Measurements from ENCODE around the gene RPAP2. TPM values are rescaled to one million over a fixed set of nuclear protein-coding genes. Genes with fewer than 3 reads are reported as not detected.
A peak's percentile ranks its signal among the peaks of the same experiment; 100 is the strongest.
"Not testable (repeated sequence)": the region's sequence is repeated elsewhere in the genome, so short reads cannot be mapped to it uniquely, and the experiment has no call there.

RPAP2 gene
- total RNA-seq, 1 donor from 2014 or later = 22.5 TPM

DNA sequence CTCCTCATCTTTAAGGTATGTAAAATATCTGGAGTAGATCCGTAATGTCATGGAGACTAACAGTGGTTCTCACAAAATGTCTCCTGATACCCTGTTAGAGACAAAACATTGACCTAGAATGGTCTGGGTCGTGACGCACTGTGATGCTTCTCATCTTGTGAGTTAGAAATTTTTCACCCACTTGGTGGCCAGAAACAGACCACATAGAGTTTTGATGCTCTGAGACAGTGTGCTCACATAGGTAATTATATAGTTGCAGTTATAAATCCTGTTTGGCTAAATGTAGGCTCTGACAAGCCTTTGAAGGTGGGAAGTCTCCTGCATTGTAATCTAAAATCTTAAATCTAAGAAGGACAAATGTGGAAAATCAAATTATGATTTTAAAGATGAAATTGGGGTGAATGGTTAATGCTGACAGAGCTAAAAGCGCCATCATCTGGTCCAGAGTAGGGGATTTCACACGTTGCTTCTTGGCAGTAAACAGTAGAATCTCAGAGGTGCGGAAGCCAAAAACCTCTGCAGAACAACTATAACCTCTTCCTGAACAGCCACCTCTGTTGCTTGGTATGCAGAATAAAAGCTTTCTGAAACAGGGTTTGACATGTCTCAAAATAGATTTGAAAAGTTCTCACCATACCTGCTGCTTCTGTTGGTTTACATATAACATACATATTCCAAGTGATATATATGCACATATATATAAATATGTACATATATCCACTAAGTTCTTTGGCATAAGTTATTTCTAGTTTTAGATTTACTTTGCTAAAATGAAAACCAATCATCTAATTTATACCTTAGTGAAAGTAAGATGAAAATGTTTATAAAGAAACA lies 17.1 kb downstream of the RPAP2 start:
- DNase-seq (ENCODE audit: missing footprints) (no peak), ATAC-seq (no peak)
- intact Hi-C loops (cut with DNase I) = no loop called here

DNA sequence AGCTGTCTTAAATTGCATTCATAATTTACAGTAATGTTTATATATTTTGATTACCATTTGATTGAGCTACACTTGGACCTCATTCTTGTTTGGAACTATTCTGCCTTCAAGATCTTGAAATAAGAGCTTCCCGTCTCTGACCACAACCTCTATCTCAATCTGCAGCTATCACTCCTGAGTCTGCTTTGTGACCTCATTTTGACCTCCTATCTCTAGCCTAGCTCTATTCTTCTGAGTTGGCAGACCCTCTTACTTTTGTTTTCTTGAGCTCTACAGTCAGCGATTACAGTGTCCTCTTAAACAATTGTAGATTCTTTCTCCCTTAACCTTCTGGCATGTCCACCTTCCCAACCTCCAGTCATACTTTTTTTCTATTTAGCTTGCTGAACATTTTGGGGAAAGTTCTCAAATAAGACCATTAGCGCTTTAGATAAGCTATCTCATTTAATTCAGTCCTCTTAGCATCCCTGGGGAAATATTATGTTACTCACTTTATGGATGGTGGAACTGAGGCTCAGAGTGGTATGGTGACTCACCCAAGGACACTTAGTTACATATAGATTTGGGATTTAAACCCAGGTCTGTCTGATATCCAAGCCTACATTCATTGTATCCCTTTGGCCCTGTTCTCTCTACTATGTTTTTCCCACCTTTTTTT lies 19.1 kb downstream of the RPAP2 start:
- ATAC-seq (no peak), DNase-seq (ENCODE audit: missing footprints) (no peak)
- intact Hi-C loops (cut with DNase I) = no loop called here

DNA sequence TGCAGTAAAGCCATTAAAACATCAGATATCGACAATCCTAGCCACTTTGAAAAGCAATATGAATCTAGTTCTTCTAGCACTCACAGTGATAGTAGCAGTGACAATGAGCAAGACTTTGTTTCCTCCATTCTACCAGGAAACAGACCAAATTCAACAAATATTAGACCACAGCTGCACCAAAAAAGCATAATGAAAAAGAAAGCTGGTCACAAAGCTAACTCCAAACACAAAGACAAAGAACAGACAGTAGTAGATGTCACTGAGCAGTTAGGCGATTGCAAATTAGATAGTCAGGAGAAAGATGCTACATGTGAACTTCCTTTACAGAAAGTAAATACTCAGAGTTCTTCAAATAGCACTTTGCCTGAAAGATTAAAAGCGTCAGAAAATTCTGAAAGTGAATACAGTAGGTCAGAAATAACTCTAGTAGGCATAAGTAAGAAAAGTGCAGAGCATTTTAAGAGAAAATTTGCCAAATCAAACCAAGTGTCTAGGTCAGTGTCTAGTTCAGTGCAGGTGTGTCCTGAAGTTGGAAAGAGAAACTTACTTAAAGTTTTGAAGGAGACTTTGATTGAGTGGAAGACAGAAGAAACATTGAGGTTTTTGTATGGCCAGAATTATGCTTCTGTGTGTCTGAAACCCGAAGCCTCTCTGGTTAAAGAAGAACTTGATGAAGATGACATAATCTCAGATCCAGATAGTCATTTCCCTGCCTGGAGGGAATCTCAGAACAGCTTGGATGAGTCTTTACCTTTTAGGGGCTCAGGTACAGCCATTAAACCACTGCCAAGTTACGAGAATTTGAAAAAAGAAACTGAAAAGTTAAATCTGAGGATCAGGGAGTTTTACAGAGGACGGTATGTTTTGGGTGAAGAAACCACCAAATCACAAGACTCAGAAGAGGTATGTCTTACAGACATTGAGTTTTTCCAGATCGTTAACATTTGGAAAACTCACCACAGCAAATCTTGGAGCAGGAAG lies 24.9 kb downstream of the RPAP2 start:
- intact Hi-C loops (cut with DNase I) = no loop called here
- no peak for DNase-seq (ENCODE audit: missing footprints)
- no peak for ATAC-seq

DNA sequence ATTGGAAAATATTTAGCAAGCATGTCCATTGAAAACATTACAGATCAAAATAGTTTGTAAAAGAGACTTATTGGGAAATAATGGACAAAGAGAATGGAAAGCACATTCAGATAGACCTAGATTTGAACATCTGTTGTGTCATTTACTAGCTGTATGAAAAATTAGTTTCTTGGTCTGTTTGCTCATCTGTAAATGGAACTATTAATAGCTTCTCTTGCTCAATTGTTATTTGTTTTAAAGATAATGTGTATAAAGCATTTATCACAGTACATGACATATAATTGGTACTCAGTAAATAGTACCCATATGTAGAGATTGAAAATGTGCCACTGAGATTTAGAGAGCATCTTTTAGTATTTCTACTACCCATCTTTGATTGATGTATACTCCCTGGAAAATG lies 25.9 kb downstream of the RPAP2 start:
- intact Hi-C loops (cut with DNase I) = no loop called here
- ATAC-seq = no peak

DNA sequence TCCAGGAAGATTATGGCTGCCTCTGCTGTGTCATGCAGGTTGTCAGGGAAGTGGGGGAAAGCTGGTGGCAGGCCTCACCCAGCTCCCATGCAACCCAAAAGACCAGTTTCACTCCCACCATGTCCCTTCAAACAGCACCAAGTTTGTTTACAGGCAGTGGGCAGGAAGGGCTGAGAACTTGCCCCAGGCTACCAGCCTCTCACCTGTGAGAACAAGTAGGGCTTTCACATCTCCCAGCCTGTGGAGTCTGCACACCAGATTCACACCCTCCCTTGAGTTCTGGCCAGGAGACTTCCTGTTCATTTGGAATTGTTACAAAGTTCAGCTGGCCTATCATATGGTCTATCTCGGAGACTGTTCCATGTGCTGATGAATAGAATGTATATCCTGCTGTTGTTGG lies 27.8 kb downstream of the RPAP2 start:
- intact Hi-C loops (cut with DNase I) = no loop called here
- DNase-seq (ENCODE audit: missing footprints) (no peak), ATAC-seq (no peak)

More for the DNA sequence above, 25.9 kb downstream of the RPAP2 start:
- DNase-seq (ENCODE audit: missing footprints) = no peak

DNA sequence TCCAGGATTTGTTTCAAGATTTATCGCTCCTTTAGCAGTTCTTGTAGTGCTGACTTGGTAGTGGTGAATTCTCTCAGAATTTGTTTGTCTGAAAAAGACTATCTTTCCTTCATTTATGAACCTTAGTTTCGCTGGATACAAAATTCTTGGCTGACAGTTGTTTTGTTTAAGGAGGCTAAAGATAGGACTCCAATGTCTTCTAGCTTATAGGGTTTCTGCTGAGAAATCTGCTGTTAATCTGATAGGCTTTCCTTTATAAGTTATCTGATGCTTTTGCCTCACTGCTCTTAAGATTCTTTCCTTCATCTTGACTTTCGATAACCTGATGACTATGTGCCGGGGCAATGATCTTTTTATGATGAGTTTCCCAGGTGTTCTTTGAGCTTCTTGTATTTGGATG lies 28.9 kb downstream of the RPAP2 start:
- ATAC-seq = no peak
- intact Hi-C loops (cut with DNase I) = no loop called here

DNA sequence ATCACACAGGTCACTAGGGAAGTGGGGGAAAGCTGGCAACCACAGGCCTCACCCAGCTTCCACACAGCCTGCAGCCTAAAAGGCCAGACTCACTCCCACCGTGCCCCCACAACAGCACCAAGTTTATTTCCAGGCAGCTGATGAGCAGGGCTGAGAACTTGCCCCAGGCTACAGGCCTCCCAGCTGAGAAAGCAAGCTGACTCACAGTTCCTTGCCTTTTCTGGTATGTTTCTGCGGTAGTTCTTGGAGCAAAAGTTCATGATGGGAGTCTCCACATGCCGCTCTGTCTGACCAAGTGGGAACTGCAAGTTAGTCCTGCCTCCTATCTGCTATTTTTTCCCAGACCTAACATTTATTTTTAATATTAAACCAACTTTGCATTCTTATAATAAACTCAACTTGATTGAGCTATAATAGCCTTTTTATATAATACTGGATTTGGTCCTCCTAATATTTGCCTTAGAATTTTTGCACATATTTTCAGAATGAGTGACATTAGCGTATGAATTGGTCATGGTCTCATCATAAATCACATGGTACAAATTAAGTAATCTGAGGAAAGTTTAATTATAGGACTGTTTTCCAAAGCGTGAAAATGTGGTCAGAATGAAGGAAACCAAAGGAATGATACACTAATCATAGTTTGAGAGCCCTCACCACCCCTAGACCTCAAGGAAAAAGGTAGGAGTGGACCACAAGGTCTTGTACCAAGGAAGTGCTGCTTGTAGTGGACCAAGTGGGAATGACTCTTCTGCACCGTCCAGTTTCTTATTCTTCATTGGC lies 30.7 kb downstream of the RPAP2 start:
- DNase-seq (ENCODE audit: missing footprints) (no peak), ATAC-seq (no peak)
- intact Hi-C loops (cut with DNase I) = no loop called here

More for the DNA sequence above, 28.9 kb downstream of the RPAP2 start:
- DNase-seq (ENCODE audit: missing footprints) = no peak

DNA sequence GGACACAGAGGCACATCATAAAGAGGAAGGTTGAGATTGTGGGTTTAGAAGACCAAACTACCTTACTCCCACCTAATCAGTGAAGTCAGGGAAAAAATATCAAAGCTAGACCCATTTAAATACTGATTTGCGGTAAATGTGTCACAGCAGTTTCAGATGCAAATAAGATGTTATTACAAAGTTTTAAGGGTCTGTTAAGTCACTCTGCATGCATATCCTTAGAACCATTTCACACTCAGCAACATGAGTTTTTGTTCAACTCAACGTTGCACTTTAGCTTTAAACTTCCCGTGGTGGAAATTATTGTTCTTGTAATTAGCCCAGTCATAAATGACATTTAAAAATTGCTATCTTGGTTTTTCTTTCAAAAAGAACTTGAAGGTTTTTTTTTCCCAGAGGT lies 34.8 kb downstream of the RPAP2 start:
- no peak for DNase-seq (ENCODE audit: missing footprints)
- no peak for ATAC-seq
- intact Hi-C loops (cut with DNase I) = no loop called here

DNA sequence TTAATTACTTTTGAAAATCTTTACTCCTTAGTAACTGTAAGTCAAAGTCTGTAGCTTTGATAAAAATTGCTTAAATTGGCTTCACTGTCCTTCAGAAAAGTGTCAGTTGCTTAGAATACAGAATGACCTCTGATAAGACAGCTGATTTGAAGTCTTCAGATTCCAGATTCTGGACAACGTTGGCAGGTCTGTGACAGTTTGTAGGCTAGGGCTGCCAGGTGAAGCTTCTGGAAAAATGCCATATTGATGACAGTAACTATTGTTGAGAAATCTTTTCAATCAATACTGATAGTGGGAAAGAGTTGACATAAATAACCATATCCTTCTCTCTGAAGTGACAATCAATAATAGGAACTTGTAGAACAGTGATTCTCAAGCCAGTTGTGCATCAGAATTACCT lies 41.3 kb downstream of the RPAP2 start:
- ATAC-seq = no peak
- no peak for DNase-seq (ENCODE audit: missing footprints)
- intact Hi-C loops (cut with DNase I) = no loop called here

DNA sequence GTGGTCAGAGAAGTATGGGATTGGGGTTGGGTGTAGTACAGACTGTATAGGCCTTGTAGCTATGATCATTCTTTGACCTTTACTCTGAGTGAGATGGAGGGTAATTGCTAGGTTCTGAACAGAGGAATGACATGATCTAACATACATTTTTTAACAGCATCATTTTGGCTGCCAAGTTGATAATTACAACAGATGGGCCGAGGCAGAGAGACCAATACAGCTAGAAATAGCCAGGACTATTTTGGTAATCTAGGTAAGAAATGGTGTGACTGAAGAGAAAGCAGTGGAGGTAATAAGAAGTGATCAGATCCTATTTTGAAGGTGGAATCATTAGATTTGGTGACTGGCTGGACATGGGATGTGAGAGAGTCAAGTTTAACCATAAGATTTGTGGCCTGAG lies 43.5 kb downstream of the RPAP2 start:
- intact Hi-C loops (cut with DNase I) = no loop called here
- ATAC-seq (no peak), DNase-seq (ENCODE audit: missing footprints) (no peak)

DNA sequence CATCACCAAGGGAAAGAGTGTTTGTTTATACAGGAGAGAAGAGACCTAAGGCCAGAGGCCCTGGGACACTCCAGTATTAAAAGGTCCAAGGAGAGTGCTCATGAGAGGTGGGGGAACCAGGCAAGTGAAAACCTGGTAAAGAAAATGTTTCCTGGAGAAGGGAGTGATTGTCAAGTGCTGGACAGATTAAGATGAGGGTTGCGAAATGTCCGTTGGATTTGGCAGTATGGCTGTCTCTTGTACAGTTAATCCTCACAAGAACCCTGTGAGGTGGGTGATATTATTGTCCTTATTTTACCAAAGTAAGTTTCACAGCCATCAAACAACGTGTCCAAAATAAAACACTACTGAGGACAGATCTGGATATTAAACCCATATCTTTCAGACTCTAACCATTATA lies 44.2 kb downstream of the RPAP2 start:
- intact Hi-C loops (cut with DNase I) = no loop called here
- DNase-seq (ENCODE audit: missing footprints) (no peak), ATAC-seq (no peak)

DNA sequence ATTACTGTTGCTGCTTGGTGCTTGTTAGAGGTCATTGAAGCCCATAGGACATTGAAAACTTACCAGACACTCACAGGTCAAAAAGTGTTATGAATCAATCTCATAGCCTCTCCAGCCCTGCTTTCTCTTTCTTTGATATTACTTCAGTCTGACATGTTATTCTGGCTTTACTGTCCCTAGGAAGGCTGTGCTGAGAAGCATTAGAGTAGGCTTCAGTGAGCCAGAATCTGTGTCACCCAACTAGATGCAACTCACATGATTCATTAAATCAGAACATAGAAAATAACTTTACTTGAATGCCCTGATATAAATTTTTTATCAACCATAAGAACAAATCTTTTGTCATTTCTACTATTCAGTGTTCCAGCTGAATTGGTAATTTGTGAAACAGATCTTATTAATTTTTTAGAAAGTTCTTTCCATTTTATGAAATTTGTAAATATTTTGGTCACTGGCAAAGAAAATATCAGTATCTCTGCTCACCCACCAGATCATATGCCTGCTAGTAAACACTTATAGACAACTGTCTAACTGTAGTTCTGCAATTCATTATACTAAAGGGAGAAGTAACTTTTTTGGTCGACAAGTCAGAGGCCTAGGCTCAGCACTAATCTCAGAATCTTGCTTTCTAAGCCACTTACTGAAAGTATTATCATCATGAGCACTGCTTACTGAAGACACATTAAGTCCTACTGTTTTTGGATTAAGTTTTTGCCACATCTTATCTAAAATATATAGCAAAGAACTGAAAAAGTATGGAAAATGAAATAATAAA lies 48.2 kb downstream of the RPAP2 start:
- ATAC-seq (no peak), DNase-seq (ENCODE audit: missing footprints) (no peak)
- intact Hi-C loops (cut with DNase I) = no loop called here

DNA sequence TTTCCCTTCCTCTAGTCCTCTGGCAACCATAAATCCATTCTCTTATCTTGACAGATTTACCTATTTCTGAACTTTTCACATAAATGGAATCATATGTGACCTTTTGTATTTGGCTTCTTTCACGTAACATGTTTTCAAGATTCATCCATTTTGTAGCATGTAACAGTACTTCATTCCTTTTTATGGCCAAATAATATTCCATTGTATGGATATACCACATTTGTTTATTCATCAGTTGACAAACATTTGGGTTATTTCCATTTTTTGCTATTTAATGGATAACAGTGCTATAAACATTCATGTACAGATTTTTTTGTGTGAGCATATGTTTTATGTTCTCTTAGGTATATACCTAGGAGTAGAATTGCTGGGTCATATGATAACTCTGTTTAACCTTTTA lies 54.0 kb downstream of the RPAP2 start:
- no peak for DNase-seq (ENCODE audit: missing footprints)
- intact Hi-C loops (cut with DNase I) = no loop called here
- no peak for ATAC-seq

DNA sequence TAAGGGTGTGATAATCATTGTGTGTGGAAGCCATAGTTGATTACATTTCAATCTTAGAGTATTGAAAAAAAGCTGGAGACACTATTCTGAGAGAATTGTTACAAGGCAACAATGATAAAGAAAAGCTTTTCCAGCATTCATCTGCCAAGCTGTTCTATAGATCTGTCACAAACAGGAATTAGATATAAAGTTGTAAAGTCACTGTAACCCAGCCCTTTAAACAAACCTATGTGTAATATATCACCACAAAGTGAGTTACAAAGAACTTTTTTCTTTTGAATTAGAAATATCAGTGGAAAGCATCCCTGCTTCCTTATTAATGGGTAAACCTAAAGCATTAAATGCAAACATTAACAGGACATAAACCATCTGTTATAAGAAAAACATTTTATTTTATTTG lies 55.4 kb downstream of the RPAP2 start:
- DNase-seq (ENCODE audit: missing footprints) (no peak), ATAC-seq (no peak)
- intact Hi-C loops (cut with DNase I) = no loop called here

DNA sequence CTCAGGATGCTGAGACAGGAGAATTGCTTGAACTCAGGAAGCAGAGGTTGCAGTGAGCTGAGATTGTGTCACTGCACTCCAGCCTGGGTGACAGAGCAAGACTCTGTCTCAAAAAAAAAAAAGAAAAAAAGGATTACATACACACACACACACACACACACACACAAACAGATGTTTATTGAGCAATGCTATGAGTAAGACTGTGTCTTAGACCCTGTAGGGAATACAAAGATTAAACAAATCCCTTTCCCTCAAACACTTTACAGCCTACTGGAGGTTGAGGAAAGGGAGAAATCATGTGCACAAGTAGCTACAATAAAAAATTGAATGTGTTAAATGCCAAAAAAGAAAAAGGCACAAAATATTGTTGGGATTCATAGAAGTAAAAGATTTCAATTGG lies 58.1 kb downstream of the RPAP2 start:
- ATAC-seq (peak; percentile 59), DNase-seq (ENCODE audit: missing footprints) (no peak)
- intact Hi-C loops (cut with DNase I) = no loop called here

DNA sequence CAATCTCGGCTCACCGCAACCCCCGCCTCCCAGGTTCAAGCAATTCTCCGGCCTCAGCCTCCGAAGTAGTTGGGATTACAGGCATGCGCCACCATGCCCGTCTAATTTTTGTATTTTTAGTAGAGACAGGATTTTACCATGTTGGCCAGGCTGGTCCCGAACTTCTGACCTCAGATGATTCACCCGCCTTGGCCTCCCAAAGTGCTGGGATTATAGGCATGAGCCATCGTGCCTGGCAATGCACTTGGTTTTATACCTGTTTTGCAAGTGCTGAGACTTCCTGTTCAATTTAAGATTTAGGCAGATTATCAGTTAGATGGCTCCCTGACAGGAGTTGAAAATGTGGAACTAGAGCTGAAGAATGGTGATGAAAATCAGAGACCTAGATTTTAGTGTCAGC lies 60.5 kb downstream of the RPAP2 start:
- ATAC-seq; DNase-seq (ENCODE audit: missing footprints); intact Hi-C loops (cut with DNase I): not testable (repeated sequence)

DNA sequence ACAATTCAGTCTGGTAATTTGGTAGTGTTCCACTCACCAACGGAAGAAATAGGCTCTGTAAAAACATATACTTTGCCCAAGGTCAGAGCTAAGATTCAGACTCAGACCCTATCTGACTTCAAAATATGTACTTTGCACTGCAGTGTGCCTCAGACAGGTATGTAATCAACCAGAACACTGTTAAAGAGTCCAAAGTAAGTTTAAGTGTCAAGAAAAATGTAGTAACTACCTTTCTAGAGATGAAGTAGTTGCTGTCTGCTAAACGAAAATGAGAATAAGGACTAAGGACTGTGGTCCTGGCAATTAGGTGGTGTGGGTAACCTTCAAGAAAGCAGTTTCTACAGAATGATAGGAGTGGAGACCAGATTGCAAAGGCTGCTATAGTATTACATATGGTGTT lies 61.1 kb downstream of the RPAP2 start:
- intact Hi-C loops (cut with DNase I) = no loop called here
- no peak for DNase-seq (ENCODE audit: missing footprints)
- no peak for ATAC-seq

DNA sequence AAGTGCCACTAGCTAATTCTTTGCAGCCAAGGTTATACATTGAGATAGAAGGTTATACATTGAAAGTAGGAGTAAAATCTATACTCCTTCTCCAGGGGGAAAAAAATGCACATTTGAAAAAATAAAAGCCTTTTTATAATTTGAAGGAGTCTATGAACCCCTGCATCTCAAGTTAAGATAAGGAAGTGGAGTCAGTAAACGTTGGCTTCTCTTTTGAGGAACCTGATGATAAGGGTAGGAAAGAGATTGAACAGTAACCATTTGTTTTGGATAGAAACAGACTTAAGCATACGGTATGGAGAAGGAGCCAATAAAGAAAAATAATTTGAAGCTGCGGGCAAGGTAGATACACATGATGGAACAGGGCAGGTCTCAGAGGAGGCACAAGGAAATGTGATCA lies 64.1 kb downstream of the RPAP2 start:
- DNase-seq (ENCODE audit: missing footprints) (no peak), ATAC-seq (no peak)
- intact Hi-C loops (cut with DNase I) = no loop called here
